HG02885 (cell line): ENCODE data around the gene AKNA.

ENCODE experiments used
- ATAC-seq: cut with Tn5 transposase; IDR thresholded peaks from one replicate; pipeline ENCODE4 v1.9.1; 2021; ENCODE audit warnings: mild to moderate bottlenecking; ENCODE audit not compliant: unreplicated experiment, poor library complexity

Gene AKNA

GRCh38 chr9:114378883-114379282 lies 8.9 kb downstream of the AKNA start:
- no peak for ATAC-seq

GRCh38 chr9:114378016-114378415 lies 9.8 kb downstream of the AKNA start:
- ATAC-seq: no peak

GRCh38 chr9:114376586-114377445 lies 11.0 kb downstream of the AKNA start:
- no peak for ATAC-seq

GRCh38 chr9:114375386-114376175 lies 12.2 kb downstream of the AKNA start:
- no peak for ATAC-seq

GRCh38 chr9:114374936-114375335 lies 12.8 kb downstream of the AKNA start:
- no peak for ATAC-seq

GRCh38 chr9:114373960-114374730 lies 13.6 kb downstream of the AKNA start:
- ATAC-seq: no peak

- peak; percentile 88 for ATAC-seq
Measured at GRCh38 chr9:114372921-114373448, 14.8 kb downstream of the AKNA start.

- ATAC-seq: no peak
Measured at GRCh38 chr9:114371973-114372917, 15.5 kb downstream of the AKNA start.

- ATAC-seq: no peak
Measured at GRCh38 chr9:114371343-114371944, 16.3 kb downstream of the AKNA start.

GRCh38 chr9:114370968-114371320 lies 16.8 kb downstream of the AKNA start:
- ATAC-seq: no peak

- no peak for ATAC-seq
Measured at GRCh38 chr9:114370251-114370967, 17.4 kb downstream of the AKNA start.

- no peak for ATAC-seq
Measured at GRCh38 chr9:114369216-114370130, 18.3 kb downstream of the AKNA start.

GRCh38 chr9:114367772-114368569 lies 19.8 kb downstream of the AKNA start:
- no peak for ATAC-seq

GRCh38 chr9:114367366-114367765 lies 20.4 kb downstream of the AKNA start:
- ATAC-seq: no peak

GRCh38 chr9:114366334-114367128 lies 21.3 kb downstream of the AKNA start:
- ATAC-seq: peak; percentile 58

- ATAC-seq: no peak
Measured at GRCh38 chr9:114365194-114365593, 22.6 kb downstream of the AKNA start.
